HG03342 (cell line): ENCODE data around the gene STOX1.
"Not testable (repeated sequence)": the region's sequence is repeated elsewhere in the genome, so short reads cannot be mapped to it uniquely, and the experiment has no call there.

ENCODE experiments used
- ATAC-seq: cut with Tn5 transposase; IDR thresholded peaks from one replicate; pipeline ENCODE4 v1.9.1; 2021; ENCODE audit warnings: mild to moderate bottlenecking, moderate library complexity; ENCODE audit not compliant: unreplicated experiment

Gene STOX1

GRCh38 chr10:68877482-68878110 lies 50.3 kb downstream of the STOX1 start:
- ATAC-seq = no peak

DNA sequence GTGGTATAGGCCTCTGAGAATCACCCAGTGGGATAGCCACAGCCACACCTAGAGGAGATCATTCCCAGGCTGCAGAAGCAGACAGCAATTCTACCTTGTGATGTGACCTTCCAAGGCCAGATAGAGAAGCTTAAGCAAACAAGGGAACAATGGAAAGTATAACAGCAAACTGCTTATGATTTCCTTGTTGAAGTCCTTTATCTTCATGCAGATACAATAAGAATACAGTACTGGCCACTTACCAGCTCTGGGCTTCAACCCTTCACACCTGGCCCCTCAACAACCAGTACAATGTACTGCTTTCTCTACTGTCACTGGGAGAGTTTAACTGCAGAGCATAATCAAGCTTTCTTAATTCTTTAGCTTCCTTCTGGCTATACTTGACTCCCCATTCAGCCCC lies 51.2 kb downstream of the STOX1 start:
- no peak for ATAC-seq

- no peak for ATAC-seq
Measured at GRCh38 chr10:68879628-68880027, 52.3 kb downstream of the STOX1 start.

DNA sequence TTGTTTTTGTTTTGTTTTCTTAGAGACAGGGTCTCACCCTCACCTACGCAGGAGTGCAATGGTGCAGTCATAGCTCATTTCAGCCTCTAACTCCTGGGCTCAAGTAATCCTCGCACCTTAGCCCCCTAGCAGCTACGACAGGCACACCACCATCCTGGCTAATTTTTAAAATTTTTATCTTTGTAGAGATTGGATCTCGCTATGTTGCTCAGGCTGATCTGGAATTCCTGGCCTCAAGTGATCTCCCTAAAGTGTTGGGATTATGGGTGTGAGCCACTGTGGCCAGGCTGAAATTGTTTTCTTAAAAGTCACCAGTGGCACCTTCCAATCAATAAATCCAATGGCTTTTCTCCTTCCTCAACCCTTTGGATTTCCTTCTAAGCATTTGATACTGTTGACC lies 52.9 kb downstream of the STOX1 start:
- ATAC-seq = no peak

- ATAC-seq = no peak
Measured at GRCh38 chr10:68895041-68895440, 67.7 kb downstream of the STOX1 start.

DNA sequence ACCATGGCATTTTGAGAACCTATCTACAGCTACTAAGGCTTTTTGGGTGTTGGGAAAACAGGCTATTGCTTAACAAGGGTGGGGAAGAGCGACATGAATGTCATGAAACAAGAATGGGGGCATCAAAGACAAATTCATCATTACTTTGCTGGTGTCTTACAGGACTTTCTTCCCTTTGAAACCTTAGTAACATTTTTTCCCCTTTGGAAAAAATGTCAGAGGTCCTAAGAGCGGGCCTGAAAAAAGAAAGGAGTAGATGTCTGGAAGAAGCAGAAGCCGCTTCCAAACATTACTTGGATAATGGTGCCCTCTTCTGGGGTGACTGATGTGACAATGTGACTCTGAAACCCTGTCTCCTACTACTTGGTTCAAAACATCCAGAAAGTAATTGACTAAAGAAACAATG lies 70.0 kb downstream of the STOX1 start:
- no peak for ATAC-seq

DNA sequence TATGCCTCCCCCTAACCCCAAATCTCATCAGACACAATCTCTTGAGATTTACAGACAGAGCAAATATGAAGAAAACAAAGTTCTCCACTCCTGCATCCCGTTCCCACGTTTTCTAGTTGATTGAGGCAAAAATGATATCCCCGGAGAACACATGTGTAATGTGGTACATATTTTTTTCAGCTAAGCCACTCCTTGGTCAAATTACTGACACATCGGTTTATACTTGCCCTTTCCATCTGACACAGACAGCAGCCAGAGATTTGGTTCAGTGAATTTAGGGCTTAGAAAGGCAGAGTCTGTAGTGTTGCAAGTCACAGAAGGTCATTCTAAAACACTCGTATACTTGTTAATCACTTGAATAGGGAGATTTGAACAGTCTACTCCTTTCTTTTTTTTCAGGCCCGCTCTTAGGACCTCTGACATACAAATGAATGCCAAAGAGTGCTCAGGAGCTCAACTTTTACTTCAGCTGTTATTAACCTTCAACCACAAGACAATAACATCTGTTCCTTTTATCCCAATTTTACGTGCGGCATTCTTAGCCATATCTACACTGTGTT lies 71.9 kb downstream of the STOX1 start:
- ATAC-seq = no peak

GRCh38 chr10:68900427-68901104 lies 73.2 kb downstream of the STOX1 start:
- peak; percentile 29 for ATAC-seq

DNA sequence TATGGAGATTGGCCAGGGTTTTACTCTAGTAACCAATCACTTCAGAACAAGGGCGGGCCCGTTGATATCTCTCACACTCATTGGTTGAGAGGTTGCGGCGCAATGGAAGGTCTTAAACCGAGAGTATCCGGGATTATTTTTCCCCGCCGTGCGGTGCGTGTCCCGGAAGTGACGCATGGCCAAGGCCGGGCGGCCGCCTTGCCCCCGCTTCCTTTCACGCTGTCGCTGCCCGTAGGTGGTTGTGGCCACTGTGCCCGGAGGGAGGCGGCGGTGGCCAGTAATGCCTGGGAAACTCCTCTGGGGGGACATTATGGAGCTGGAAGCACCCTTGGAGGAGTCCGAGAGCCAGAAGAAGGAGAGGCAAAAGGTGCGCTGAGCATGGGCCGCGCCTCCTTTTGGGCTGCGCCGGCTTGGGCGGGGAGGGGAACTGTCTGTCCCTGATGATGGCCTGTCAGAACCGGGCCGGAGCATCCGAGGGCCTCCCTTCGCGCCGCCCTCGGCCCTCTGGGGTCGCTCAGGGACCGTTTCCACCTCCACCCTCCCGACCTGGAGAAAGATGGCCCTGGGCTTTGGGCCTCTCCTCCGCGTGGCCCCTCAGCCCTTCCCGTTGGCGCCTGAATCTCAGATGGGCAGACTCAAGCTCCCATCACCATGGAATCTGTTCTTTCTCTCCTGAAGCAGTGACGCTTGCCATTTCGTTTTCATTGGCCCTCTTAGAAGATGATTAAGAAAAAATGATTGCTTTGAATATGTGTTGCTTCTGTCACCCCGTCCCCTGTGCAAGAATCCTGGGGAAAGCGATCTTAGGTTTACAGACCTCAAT lies 74.0 kb downstream of the STOX1 start, which contains the start of gene DDX50:
Gene DDX50 (plus strand): TSS at position 211 of the 823 bp plus-strand sequence. CDS start 70 bp downstream, at position 281.
- ATAC-seq = peak; percentile 98

DNA sequence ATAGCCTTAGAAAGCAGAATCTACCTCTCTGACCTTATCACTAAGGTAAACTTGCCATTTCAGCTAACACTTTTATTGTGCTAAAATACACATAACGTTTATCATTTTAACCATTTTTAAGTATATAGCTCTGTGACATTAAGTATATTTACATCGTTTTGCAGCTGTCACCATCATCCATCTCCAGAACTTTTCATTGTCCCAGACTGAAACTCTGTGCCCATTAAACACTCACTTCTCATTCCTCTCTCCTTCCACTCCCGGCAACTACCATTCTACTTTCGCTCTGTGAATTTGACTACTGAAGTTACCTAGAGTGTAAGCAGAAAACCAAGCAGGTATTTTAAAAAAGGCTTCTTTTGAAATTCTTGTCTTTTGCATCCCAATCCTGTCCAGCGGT lies 75.1 kb downstream of the STOX1 start:
- ATAC-seq = no peak

DNA sequence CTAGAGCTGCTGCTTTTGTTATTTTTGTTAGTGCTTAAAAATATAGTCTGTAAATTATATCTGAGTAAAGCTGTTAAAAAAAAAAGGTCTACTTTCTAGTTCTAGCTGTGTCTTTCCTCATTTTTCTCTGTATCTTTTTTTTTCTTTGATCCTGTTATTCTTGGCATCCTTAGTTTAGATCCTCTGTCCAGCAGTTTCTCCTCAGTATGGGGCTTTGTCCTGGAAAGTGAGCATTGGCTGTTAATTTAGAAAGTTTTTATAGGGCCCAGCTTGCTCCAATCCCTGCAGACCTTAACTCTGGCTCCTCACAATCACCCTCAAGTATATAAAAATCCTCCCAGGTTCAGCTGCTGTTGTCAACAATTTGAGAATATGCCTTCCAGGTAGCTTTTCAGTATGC lies 97.3 kb downstream of the STOX1 start:
- no peak for ATAC-seq

- no peak for ATAC-seq
Measured at GRCh38 chr10:68925489-68925888, 98.2 kb downstream of the STOX1 start.

GRCh38 chr10:68929157-68929556 lies 101.8 kb downstream of the STOX1 start:
- not testable (repeated sequence) for ATAC-seq

- ATAC-seq = not testable (repeated sequence)
Measured at GRCh38 chr10:68929888-68930287, 102.6 kb downstream of the STOX1 start.

DNA sequence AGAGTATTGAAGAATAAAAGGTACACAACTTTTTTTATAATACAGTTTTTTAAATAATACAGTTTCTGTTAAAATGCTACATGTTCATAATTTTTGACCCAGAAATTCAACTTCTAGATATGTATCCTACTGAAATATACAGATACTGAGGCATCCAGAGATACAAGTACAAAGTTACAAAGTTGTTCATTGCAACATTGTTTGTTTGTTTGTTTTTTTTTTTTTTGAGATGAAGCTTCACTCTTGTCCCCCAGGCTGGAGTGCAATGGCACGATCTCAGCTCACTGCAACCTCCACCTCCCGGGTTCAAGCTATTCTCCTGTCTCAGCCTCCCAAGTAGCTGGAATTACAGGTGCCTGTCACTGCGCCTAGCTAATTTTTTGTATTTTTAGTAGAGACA lies 105.5 kb downstream of the STOX1 start:
- not testable (repeated sequence) for ATAC-seq

DNA sequence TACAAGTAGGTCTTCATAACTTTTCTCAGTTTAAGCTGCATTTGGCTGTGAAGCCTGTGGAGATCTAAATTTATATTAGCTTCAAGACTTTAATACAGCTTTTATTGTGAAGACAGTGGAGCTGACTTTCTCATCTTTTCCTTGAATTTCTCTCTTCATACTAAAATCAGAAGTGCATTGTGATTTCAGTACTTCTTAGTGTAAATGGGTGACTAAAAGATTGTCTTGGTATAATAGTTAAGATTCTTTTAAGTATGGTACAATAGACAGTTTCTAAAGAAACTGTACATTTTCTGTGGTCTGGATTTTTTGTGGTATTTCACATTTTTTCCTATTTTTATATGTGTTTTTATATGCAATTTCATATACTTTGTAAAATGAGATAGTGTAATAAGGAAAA lies 107.7 kb downstream of the STOX1 start:
- no peak for ATAC-seq

DNA sequence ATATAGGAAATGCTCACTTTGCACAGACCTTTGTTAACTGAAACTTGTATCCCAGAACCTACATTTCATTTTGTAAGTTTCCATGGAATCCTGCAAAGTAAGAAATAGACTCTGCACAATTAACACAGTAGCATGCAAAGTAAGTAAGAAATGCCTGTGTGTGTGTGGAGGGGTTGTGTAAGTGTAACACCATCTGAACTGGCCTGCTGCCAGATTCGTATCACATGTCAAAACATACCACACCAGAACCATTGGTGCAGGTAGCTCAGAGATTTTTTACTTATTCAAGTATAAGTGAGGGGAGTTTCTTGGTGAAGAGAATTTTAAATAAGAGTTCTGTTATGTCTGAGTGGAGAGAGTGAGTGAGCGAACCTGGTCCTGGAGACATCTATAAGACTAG lies 110.8 kb downstream of the STOX1 start:
- no peak for ATAC-seq

- ATAC-seq = no peak
Measured at GRCh38 chr10:68938884-68939283, 111.6 kb downstream of the STOX1 start.

DNA sequence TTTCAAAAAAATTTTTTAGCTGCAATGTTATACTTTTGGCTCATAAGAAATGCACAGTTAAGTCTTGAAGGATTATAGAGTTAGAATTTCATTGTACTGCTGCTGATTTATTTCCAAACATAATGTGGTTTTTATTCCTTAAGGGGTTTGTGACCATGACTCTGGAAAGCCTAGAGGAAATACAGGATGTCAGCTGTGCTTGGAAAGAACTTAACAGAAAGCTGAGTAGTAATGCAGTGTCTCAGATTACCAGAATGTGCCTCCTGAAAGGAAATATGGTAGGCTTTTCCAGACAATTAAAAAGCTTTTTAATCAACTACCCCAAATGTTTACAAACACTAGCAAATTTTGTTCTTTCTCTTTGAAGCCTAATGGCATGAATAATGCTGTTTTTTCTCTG lies 113.6 kb downstream of the STOX1 start:
- ATAC-seq = not testable (repeated sequence)
